ENCODE results near the gene HAGHL.

DNA sequence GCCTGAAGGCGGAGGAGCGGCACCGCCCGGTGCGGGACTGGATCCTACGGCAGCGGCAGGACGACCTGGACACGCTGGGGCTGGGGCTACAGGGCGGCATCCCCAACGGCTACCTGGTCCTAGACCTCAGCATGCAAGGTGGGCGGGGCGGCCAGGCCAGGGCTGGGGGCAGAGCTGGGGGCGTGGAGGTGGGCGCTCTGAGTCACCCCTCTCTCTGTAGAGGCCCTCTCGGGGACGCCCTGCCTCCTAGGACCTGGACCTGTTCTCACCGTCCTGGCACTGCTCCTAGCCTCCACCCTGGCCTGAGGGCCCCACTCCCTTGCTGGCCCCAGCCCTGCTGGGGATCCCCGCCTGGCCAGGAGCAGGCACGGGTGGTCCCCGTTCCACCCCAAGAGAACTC, 41.5 kb downstream of the HAGHL start:
- TF ChIP-seq, protein P1, sequence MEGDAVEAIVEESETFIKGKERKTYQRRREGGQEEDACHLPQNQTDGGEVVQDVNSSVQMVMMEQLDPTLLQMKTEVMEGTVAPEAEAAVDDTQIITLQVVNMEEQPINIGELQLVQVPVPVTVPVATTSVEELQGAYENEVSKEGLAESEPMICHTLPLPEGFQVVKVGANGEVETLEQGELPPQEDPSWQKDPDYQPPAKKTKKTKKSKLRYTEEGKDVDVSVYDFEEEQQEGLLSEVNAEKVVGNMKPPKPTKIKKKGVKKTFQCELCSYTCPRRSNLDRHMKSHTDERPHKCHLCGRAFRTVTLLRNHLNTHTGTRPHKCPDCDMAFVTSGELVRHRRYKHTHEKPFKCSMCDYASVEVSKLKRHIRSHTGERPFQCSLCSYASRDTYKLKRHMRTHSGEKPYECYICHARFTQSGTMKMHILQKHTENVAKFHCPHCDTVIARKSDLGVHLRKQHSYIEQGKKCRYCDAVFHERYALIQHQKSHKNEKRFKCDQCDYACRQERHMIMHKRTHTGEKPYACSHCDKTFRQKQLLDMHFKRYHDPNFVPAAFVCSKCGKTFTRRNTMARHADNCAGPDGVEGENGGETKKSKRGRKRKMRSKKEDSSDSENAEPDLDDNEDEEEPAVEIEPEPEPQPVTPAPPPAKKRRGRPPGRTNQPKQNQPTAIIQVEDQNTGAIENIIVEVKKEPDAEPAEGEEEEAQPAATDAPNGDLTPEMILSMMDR (IDR thresholded peaks at IDR 0.05 in 2 of 3, conservative IDR thresholded peaks at IDR 0.05 in 1 of 3; ENCODE audit: borderline replicate concordance in 1 of 3, insufficient read depth in 1 of 3, low read depth in 2 of 3, low read length in 2 of 3), result no peak
- TF ChIP-seq, protein P2, sequence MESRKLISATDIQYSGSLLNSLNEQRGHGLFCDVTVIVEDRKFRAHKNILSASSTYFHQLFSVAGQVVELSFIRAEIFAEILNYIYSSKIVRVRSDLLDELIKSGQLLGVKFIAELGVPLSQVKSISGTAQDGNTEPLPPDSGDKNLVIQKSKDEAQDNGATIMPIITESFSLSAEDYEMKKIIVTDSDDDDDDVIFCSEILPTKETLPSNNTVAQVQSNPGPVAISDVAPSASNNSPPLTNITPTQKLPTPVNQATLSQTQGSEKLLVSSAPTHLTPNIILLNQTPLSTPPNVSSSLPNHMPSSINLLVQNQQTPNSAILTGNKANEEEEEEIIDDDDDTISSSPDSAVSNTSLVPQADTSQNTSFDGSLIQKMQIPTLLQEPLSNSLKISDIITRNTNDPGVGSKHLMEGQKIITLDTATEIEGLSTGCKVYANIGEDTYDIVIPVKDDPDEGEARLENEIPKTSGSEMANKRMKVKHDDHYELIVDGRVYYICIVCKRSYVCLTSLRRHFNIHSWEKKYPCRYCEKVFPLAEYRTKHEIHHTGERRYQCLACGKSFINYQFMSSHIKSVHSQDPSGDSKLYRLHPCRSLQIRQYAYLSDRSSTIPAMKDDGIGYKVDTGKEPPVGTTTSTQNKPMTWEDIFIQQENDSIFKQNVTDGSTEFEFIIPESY (IDR thresholded peaks at IDR 0.05; ENCODE audit: extremely low read depth, insufficient replicate concordance, low read length), result no peak
